Lung microvascular endothelial cell (primary cell): ENCODE data around the gene ZFHX3. TPM values are rescaled to one million over a fixed set of nuclear protein-coding genes. Genes with fewer than 3 reads are reported as not detected.

Source experiments
- DNase-seq, 2 donors: peaks; one replicate each; pipeline versions ENCODE4 v3.0.0 to v3.0.0-alpha.2; 2010; ENCODE audit warnings: low read depth in 2 of 2
- total RNA-seq: library from RNA; depleted of rRNA; stranded (reverse); fragments of >200 nt; gene quantifications from 2 replicates; pipeline ENCODE4 v1.2.1, GENCODE V29; 2014

The ZFHX3 gene
- total RNA-seq, 1 donor from 2014 or later: 7.9 TPM

DNA sequence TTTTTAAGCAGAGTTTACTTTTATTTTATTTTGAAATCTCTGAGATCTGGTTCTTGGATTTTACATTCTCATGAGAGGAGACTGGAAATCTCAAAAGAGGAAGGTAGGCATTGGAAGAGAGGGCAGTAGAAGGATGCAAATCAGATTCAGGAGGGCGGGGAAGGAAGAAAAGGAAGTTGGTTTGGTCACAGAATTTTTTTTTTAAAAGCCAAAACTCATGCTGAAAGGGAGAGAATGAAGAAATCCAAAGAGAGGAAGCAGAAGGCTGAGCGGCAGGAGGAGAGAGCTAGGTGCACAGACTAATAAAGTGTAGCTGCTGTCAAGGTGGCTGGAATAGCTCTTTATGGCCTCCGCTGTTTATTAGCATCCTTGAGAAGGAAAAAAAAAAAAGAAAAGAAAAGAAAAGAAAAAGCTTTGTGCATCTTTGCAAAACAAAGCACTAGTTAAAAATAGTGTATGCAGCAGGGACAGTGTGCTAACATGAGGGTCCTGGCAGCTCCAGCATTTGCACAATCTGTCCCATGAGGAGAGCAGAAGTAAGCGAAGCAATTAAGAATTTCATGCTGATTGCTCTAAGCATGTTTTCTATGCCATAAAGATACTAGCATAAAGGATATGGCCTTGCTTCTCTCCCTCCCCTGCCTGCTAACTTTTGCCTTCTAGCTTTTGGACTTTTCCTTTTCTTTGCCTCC lies 194.2 kb downstream of the ZFHX3 start:
- DNase-seq: no peak

DNA sequence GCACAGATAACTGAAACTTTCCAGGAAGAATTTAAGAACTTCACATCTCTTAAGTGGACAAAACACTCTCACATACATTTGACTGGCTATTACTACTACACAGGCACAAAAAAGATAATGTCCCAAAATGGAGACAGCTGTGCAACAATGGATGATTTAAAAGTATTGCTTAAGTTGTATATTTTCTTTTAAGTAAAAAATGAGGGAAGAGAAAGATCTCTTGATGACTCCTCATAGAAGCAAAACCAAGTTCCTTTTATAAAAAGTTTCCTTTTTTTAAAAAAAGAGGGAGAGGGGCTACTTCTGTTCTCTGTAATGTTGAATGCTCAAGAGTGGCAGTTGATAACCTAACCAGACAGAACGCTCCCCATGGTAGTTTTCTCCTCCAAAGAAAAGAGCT lies 195.5 kb downstream of the ZFHX3 start:
- no peak for DNase-seq

- peak; percentile 71 to 87 for DNase-seq
Observed at GRCh38 chr16:72850853-72851252, 197.1 kb downstream of the ZFHX3 start.

DNA sequence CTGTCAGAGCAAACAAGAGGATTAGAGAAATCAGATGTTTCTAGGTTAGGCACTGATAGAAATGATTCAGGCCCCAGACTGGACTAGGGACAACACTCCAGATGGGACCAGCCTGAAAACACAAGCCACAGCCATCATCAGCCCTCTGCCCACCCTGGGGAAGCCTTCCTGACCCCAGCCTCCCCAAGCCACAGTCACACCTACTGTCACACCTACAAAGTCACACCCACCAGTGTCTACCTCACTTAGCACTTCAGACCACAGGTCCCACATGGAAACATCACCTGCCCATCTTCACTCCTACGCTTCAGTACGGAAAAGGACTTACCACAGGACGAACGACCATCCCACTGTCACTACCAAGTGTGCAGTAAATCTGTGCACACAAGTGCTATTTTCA lies 197.9 kb downstream of the ZFHX3 start:
- no peak for DNase-seq

GRCh38 chr16:72848759-72849664 lies 198.9 kb downstream of the ZFHX3 start:
- peak; percentile 80 to 97 for DNase-seq

- DNase-seq: no peak
Observed at GRCh38 chr16:72848028-72848400, 199.9 kb downstream of the ZFHX3 start.

GRCh38 chr16:72847187-72848027 lies 200.5 kb downstream of the ZFHX3 start:
- DNase-seq: peak; percentile 30 to 49

DNA sequence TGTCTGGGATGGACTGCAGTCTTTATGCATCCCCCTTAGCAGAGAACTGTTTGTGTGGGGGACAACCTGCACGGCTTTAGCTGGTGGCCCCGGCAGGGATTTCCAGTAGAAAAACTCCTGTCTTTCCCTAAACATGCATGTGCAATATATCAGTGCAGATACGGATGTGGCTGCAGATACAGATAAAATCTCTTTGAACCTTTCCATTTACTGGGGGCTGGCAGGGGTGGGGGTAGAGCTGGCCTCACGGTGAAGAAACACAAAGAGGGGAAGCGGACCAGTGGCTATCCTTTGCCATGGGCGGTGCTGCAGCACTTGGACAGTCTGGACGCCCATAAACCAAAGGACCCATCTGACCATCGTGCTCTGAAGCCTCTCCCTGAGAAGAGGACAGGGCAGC lies 201.3 kb downstream of the ZFHX3 start:
- DNase-seq: peak in 1 of 2 donors; percentile 41

DNA sequence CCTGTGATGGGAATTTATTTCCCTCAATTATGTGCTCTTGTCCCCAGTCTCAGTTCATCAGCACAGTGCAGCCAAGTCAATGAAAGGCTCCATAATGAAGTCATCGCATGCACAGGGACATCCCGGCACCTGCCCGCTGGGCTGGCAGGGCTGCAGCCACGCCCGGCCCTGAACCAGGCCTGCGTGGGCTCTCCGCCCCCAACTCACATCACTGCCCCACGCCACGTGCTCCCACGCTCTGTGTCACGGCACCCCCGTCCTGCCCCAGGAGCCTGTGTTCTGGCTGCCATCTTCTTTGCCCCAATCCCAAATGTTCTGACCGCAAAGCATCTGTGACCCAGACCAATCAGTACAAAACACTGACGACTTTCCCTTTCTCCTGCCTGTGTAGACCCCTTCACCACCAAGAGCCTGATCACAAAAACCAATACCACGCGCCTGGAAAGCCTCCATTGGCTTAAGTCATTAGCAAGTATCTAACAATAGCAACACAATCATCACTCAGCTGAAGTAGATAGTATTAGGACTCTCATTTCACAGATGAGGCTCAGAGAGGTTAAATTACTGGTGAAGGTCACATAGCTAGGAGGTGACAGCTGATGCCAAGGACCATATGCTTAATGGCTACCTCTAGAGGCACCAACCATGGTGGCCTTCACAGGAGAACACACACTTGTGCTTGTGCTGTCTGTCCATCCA lies 202.5 kb downstream of the ZFHX3 start:
- no peak for DNase-seq

- DNase-seq: no peak
Observed at GRCh38 chr16:72844225-72844920, 203.6 kb downstream of the ZFHX3 start.

DNA sequence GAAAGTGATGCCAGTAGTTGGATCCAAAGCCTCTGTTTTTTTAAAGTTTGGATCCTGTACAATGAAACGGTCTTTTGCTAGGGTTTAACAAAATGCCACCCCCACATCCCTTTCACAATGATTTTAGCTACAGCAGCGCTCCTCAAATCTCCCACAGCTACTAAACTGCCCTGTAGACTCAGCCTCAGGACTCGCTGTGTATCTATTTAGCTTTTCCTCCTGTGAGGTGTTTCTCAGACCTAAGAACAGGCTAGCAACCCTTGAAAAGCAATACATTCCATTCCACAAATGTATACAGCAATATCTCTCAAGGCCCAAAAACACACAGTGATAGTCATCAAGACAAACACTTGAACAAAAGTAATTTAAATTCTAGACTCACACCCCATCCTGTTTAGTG lies 206.4 kb downstream of the ZFHX3 start:
- DNase-seq: no peak

GRCh38 chr16:72840631-72841381 lies 207.1 kb downstream of the ZFHX3 start:
- DNase-seq: no peak

- DNase-seq: no peak
Observed at GRCh38 chr16:72838951-72839350, 209.0 kb downstream of the ZFHX3 start.

DNA sequence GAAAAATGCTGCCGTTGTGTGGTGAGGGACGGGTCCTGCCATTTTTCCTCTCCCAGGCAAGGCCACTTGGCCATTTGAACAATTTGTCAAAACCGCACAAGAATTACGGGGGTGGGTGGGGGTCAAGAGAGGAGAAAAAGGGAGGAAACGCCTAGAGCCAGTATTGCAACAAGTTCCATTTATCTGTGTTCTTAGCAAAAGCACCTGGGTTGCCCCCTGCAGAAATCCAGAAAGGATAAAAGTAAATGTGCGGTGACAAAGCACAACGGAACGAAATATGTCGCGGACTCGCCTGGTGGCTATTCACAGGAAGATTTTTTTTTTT lies 209.4 kb downstream of the ZFHX3 start:
- DNase-seq: no peak

- DNase-seq: no peak
Observed at GRCh38 chr16:72837846-72838585, 209.9 kb downstream of the ZFHX3 start.

DNA sequence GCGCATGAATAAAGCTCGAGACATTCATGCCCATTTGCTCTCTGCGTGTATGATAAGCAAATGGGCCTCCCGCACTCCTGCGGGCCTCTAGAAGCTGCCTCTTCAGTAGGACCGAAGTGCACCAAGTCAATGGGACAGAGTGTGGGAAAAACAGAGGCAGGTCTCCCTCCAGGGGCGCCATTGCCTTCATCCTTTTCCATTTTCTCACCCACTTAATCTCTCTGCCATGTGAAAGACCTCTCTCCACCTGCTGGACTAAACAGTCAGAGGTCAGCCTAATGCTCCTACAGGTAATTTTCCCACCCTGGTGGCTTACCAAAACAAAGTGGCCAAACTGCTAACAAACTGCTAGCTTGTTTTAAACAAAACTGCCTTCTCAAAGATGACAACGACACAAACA lies 210.9 kb downstream of the ZFHX3 start:
- no peak for DNase-seq

DNA sequence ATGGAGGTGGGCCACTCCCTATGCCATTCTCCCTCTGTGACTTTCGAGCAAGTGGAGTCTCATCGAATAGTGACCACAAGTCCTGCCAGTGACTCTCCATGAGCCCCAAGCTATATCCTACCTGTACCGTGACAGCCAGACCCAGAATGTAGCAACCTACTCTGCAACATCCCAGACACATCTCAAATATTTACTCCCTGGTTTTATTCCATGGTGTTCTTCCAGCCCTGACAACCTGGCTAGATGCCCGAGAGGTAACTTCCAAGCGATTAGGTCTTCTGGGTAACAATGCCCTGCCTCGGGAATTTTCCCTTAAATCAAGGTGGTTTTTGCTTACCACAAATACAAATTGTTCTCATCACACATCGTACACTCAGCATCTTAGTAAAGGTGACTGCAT lies 211.7 kb downstream of the ZFHX3 start:
- no peak for DNase-seq

GRCh38 chr16:72835086-72835485 lies 212.8 kb downstream of the ZFHX3 start:
- no peak for DNase-seq

DNA sequence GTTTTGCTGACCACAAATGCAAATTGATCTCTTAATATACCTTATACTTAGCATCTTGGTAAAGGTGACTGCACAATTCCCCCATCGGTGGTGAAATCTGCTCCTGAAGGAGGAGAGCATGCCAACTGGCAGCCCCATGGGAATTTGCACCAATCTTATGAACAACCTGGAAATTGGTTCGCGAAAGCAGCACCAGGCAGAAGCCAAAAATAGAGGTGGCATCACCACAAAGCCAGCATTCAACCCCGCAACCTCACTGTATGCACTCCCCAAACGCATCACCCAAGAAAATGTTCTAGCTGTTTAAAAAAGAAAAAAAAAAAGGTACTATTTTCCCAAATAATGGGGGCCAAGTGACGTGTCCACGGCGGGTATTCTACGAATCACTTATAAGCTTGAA lies 213.4 kb downstream of the ZFHX3 start:
- no peak for DNase-seq
